HUES64 (cell line): ENCODE measurements around the gene BCL11B.

Experiments used
- H3K27ac ChIP-seq: 2 replicates; pipeline ENCODE4 v1.7.0; 2013; ENCODE audit warnings: low read depth, low read length, inconsistent platforms
- H3K27me3 ChIP-seq: 2 replicates; pipeline ENCODE4 v1.6.1; 2013; ENCODE audit warnings: mild to moderate bottlenecking, low read length; ENCODE audit not compliant: insufficient read depth
- H3K36me3 ChIP-seq: 2 replicates; pipeline ENCODE4 v1.6.1; 2013; ENCODE audit warnings: mild to moderate bottlenecking, low read length; ENCODE audit not compliant: insufficient read depth
- H3K4me1 ChIP-seq: 2 replicates; pipeline ENCODE4 v1.6.1; 2013; ENCODE audit warnings: mild to moderate bottlenecking, low read length, moderate library complexity; ENCODE audit not compliant: insufficient read depth
- H3K4me3 ChIP-seq: 2 replicates; pipeline ENCODE4 v1.5.1; 2013; ENCODE audit warnings: mild to moderate bottlenecking, low read length, moderate library complexity
- H3K9ac ChIP-seq: 2 replicates; pipeline ENCODE4 v1.6.1; 2013; ENCODE audit warnings: mild to moderate bottlenecking, low read depth, low read length
- H3K9me3 ChIP-seq: 2 replicates; pipeline ENCODE4 v1.6.1; 2013; ENCODE audit warnings: low read depth, low read length; ENCODE audit not compliant: insufficient read depth
- WGBS: fragments of 150-250, 120-280 bp; methylation state at CpG from one replicate; pipeline ENCODE4 v1.1.7; 2013; ENCODE audit warnings: missing lambda C conversion rate; 5-methylcytosine and 5-hydroxymethylcytosine counted together

BCL11B gene

DNA sequence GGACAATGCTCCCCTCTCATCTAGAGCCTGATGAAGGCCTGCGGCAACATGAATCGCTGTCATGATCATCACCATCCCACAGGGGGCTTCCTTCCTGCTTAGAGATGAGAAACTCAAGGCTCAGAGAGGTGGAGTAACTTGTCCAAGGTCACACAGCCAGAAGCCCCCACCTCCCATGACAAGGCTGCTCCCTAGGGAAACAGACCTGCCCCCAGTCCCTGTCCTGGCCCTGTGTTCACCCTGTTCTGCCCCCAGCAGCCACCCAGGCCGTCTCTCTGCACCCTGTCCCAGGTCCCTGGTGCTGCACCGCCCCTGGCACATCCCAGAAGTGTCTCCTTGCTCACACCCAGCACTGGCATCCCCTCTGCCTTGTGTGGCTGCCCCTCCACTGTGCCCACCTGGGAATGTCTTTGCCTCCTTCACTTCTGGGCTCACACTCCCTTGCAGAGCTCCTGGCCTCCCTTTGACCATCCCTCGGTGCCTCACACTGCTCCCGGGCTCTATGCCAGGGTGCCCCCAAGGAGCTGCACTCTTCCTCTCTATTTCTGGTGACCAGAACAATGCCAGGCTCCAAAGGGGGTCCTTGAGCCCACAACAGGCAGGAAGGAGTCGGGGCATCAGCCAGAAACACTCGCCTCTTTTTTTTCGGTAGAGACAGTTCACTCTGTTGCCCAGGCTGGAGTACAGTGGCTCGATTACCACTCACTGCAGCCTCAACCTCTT, 70.5 kb downstream of the BCL11B start:
- Histone ChIP-seq H3K9ac (no peak overlapping the region), H3K4me1 (no peaks in the 10 kb centered on the region), H3K4me3 (no peak overlapping the region), H3K27ac (no peak overlapping the region), H3K27me3 (no peaks in the 10 kb centered on the region), H3K9me3 (no peaks in the 10 kb centered on the region), H3K36me3 (no peaks in the 10 kb centered on the region)
- 93% methylated on average over 10 of the region's 10 CpGs for WGBS

DNA sequence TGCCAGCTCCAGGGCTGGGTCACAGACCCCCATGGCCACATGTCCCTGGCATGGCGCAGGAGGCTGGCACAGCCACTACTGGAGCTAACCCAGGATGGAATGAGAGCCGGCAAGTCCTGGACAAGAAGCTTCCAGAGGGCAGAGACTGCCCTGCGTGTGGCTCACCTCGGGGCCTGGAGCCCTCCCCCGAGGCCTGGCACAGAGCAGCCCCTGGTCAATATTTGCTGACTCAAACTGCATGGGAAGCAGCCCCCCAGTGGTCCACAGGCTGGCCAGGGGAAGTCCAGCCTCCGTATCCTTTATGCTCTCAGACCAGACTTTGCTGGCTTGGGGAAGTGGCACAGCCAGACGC, 71.4 kb downstream of the BCL11B start:
- Histone ChIP-seq H3K9me3 (no peaks in the 10 kb centered on the region), H3K9ac (no peak overlapping the region), H3K36me3 (no peaks in the 10 kb centered on the region), H3K27ac (no peak overlapping the region), H3K27me3 (no peaks in the 10 kb centered on the region), H3K4me3 (no peak overlapping the region), H3K4me1 (no peaks in the 10 kb centered on the region)
- WGBS, result 86% methylated on average over 7 of the region's 7 CpGs

DNA sequence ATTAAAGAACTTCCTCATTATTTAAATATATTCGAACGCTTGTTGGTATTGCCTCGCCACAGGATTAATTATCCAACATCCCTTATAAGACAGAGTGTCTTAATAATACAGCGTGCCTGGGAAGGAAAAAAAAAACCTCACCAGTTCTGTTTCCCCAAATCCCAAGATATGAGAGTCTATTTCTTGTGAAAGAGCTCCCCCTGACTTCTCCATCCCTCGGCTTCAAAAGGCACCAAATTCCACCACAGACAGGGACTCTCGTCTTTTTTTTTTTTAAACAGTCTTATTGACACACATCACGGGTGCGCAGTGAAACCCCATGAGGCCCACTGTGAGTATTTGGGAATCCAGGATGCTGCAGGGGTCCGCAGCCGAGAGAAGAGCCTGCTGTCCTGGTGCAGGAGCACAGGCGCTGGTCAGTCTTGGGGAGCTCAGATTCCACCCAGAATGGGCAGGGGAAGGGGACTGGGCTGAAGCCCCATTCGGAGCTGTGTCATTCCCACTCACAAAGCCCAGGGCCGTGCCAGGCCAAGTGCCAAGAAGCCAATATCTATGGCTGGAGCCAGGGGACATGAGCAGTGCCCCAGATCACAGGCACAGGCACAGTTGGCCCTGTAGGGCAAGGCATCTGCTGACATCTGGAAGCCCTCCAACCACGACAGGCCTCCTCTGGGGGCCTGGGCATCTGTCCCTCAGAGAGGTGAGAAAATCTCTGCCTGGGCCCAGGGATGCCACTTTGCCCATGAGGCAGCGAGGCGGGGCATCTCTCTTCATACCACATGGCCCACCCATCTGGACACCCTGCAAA, 71.9 kb downstream of the BCL11B start:
- Histone ChIP-seq H3K9ac (no peak overlapping the region), H3K36me3 (no peaks in the 10 kb centered on the region), H3K4me3 (no peak overlapping the region), H3K9me3 (no peaks in the 10 kb centered on the region), H3K27ac (no peak overlapping the region), H3K27me3 (no peaks in the 10 kb centered on the region), H3K4me1 (no peaks in the 10 kb centered on the region)
- 91% methylated on average over 16 of the region's 16 CpGs for WGBS

DNA sequence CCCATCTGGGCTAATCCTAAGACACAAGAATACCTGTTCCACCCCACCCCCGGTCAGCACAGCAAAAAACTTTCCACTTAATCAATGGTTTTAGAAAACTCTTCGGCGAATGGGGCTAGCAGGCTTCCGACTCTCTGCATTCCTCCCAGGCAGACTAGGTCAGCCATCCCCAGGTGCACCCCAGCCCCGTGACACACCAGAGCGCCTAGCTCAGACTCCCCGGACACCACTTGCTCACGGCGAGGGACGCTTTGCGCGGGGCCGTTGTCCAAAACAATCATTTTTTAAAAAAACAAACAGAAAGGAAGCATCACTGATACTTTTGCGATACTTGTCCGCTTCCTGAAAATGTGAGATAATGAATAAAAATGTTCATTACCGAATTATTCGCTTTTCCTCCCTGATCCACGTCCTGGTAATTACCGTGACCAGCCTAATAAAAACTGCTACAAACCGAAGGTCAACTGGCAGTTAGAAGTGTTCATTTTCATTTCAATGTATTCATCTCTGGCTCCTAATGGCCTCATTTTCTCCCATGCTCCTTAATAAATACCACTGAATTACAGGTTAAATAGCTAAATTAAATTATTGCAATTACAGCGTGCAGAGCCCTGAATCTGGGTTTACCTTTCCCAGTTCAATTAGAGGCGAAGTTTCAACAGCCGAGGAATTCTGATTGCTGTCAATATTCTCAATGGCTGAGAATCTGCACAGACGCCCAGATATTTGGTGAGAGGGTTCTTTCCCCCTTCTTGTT, 73.1 kb downstream of the BCL11B start:
- no peak overlapping the region for H3K9ac ChIP-seq
- H3K27me3 ChIP-seq, result no peaks in the 10 kb centered on the region
- no peaks in the 10 kb centered on the region for H3K36me3 ChIP-seq
- H3K27ac ChIP-seq, result no peak overlapping the region
- H3K4me1 ChIP-seq, result no peaks in the 10 kb centered on the region
- no peak overlapping the region for H3K4me3 ChIP-seq
- H3K9me3 ChIP-seq, result no peaks in the 10 kb centered on the region
- 92% methylated on average over 24 of the region's 24 CpGs for WGBS

DNA sequence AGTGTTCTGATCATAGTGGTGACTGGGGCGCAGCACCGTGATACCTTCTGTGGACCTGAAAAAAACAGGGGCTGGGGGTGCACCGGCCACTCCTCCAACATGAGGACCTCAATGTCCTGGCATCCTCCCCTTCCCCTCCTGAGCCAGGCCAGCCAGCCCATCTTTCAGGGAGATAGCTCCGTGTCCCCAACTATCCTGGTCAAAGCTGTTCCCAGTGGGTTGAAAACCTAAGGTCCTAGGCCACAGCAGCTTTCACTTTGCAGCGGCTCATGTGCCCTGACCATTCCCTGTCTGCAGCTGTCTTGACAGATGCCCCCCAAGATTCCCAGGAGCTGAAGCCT, 75.7 kb downstream of the BCL11B start:
- Histone ChIP-seq H3K4me3 (no peak overlapping the region), H3K36me3 (no peaks in the 10 kb centered on the region)

DNA sequence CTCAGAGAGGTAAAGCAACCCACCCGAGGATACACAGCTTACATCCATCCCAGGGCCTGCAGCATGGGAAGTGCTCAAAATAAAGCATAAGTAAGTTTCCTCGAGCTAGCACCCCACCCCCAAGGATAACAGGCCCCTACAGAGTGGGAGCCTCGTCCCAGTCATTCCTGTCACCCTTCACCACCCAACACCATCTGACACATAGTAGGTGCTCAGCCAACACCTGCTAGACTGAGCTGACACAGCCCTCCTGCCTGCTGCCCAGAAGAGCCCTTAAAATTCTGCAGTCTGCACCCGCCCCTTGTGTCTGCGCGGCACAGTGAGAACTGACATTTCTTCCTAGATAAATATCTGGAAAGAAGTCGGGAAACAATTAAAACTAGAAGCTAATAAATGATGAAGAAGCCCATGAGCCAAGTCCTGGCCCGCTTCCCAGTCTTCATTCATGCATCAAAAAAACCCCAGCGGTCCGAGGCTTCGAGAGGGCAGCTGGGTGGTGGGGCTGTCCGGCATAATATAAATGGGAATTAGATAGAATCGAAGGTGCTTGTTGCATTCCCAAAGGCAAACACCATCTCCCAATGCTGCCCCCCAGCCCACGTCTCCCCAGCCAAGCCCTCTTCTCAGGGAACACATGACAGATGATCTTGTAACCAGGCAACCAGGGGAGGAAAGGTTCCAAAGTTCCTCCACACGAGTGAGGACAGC, 76.2 kb downstream of the BCL11B start:
- 94% methylated on average over 15 of the region's 15 CpGs for WGBS

More for the DNA sequence above, 75.7 kb downstream of the BCL11B start:
- Histone ChIP-seq H3K4me1 (peaks cover 1% of the 10 kb centered on the region; the same call in 1 of the 2 replicates), H3K9me3 (no peaks in the 10 kb centered on the region), H3K27ac (no peak overlapping the region), H3K27me3 (no peaks in the 10 kb centered on the region), H3K9ac (no peak overlapping the region)
- 95% methylated on average over 5 of the region's 5 CpGs for WGBS

DNA sequence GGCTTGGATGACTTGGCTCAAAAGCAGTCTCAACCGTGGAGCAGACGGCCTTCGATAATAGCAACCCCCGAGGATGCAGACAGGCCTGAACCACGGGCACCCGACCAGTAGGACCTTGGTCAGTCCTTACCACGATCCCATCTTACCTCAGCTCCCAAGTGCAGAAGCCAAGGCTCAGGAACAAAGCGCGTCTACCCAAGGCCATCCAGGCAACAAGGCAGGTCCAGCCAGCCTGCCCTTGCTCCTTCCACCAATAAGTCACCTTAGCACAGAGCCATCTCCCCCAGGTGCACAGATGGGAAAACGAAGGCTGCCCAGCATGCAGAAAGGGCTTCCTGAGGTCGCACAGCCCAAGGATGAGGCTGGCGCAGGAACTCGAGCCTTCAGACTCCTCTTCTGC, 77.3 kb downstream of the BCL11B start:
- Histone ChIP-seq H3K9me3 (no peaks in the 10 kb centered on the region), H3K27ac (no peak overlapping the region), H3K4me1 (peaks cover 5% of the 10 kb centered on the region; the same call in 1 of the 2 replicates), H3K9ac (no peak overlapping the region), H3K36me3 (no peaks in the 10 kb centered on the region), H3K27me3 (no peaks in the 10 kb centered on the region), H3K4me3 (no peak overlapping the region)
- WGBS, result 93% methylated on average over 13 of the region's 13 CpGs

More for the DNA sequence above, 76.2 kb downstream of the BCL11B start:
- Histone ChIP-seq H3K9me3 (no peaks in the 10 kb centered on the region), H3K9ac (no peak overlapping the region), H3K4me3 (no peak overlapping the region), H3K27ac (no peak overlapping the region), H3K4me1 (peaks cover 5% of the 10 kb centered on the region; the same call in 1 of the 2 replicates), H3K27me3 (no peaks in the 10 kb centered on the region), H3K36me3 (no peaks in the 10 kb centered on the region)

DNA sequence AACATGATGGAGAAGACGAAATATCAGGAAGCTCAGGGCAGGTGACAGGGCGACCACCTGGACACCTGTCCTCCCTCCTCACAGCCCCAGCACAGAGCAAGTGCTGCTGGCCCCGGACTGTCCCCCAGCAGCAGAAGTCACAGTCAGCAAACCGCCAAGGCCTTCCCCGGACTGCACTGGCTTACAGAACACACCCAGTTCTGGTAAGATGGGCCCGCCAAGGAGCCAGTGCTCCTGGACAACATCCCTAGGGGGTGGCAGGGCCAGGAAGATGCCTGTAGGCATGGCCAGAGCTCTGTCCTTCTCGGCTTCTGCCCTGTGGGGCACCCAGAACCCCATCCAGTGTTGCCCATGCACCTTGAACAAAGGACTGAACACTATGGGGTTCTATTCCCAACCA, 77.9 kb downstream of the BCL11B start:
- Histone ChIP-seq H3K4me3 (no peak overlapping the region), H3K9me3 (no peaks in the 10 kb centered on the region), H3K36me3 (no peaks in the 10 kb centered on the region), H3K27ac (no peak overlapping the region), H3K27me3 (no peaks in the 10 kb centered on the region), H3K9ac (no peak overlapping the region), H3K4me1 (peaks cover 5% of the 10 kb centered on the region; the same call in 1 of the 2 replicates)
- WGBS, result 94% methylated on average over 7 of the region's 7 CpGs

DNA sequence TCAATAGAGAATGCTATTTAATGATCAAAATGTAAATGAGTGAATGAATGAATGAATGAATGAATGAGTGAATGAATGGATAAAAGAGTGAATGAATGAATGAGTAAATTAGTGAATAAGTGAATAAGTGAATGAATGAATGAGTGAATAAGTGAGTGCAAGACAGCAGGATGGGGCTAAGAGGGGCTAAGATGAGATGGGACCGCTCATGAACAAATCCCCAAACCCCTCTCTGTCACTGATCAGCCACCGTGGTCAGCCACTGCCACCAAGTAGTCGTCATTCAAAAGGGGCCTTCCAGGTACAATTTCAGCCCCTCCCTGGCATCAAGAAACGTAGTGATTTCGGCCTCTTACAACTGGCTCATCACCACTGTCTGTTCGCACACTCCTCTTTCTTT, 79.2 kb downstream of the BCL11B start:
- Histone ChIP-seq H3K27ac (no peak overlapping the region), H3K27me3 (no peaks in the 10 kb centered on the region), H3K4me1 (peaks cover 9% of the 10 kb centered on the region), H3K36me3 (no peaks in the 10 kb centered on the region), H3K9ac (no peak overlapping the region), H3K9me3 (no peaks in the 10 kb centered on the region), H3K4me3 (no peak overlapping the region)
- 86% methylated on average over 6 of the region's 6 CpGs for WGBS

DNA sequence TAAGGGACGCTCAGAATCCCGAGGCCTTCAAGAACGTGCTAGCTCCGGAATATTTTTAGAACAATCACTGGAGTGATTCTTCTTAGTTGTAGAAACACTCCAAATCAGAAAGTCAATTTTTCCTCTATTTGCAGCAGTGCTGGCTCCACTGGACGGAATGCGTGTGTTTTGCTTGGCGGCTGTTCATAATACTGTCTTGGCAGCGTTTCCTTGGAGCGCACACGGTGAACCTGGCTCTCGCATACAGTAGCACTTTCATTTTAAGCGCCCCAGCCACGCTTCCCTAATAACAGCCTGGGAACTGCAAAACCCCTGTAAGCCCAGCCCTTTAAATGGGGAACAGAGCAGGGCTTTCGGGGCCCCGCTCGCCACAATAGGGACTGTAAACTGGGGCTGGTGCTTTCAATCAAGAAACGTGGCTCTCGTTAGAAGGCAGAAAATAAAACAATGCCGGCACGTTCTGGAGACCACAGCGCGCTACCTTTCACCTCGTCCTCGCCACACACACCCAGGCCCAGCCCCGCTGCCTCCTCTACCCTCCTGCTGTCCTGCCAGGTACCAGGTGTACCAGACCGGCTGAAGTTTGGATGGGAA, 79.9 kb downstream of the BCL11B start:
- Histone ChIP-seq H3K27me3 (no peaks in the 10 kb centered on the region), H3K9ac (no peak overlapping the region), H3K4me3 (no peak overlapping the region), H3K36me3 (no peaks in the 10 kb centered on the region), H3K4me1 (peaks cover 11% of the 10 kb centered on the region), H3K27ac (no peak overlapping the region), H3K9me3 (no peaks in the 10 kb centered on the region)
- WGBS, result 93% methylated on average over 26 of the region's 26 CpGs
